ENCODE measurements around the gene PAK1IP1. TPM values are rescaled to one million over a fixed set of nuclear protein-coding genes. Genes with fewer than 3 reads are reported as not detected.
A peak's percentile ranks its signal among the peaks of the same experiment; 100 is the strongest.
"Not testable (repeated sequence)": the region's sequence is repeated elsewhere in the genome, so short reads cannot be mapped to it uniquely, and the experiment has no call there.

Gene PAK1IP1
- total and polyA plus RNA-seq, 2 experiments from 2014 or later: 22.8 to 28.1 TPM

DNA sequence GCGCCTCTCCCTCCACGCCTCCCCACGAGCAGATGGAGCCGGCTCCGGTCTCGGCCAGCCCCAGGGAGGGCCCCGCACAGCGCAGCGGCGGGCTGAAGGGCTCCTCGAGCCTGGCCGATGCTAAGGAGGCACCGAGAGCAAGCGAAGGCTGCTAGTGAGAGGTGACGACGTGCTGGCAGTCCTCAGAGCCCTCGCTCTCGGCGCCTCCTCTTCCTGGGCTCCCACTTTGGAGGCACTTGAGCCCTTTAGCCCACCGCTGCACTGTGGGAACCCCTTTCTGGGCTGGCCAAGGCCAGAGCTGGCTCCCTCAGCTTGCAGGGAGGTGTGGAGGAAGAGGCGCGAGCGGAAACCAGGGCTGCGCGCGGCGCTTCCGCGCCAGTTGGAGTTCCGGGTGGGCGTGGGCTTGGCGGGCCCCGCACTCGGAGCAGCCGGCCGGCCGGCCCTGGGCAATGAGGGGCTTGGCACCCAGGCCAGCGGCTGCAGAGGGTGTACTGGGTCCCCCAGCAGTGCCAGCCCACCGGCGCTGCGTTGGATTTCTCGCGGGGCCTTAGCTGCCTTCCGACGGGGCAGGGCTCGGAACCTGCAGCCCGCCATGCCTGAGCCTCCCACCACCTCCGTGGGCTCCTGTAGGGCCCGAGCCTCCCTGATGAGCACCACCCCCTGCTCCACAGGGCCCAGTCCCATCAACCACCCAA, 25.6 kb downstream of the PAK1IP1 start:
- no peak for TF ChIP-seq EZH2phosphoT487 (IDR thresholded peaks at IDR 0.05; ENCODE audit: insufficient read depth, low read depth)
- TF ChIP-seq EZH2 (IDR thresholded peaks at IDR 0.05; ENCODE audit: insufficient read depth, poor library complexity, severe bottlenecking): no peak
- Histone ChIP-seq H3K4me2 (ENCODE audit: unreplicated experiment) (peak overlapping the region; percentile 83), H3K27ac (peak overlapping the region; percentile 24; the same call in 1 of the 2 replicates), H3K9me2 (ENCODE audit: insufficient read depth) (no peaks in the 10 kb centered on the region), H2AFZ (peak overlapping the region; percentile 89), H3K4me3 (peak overlapping the region; percentile 83), H3K79me2 (ENCODE audit: insufficient read depth) (peaks cover 24% of the 10 kb centered on the region), H3K4me1 (ENCODE audit: insufficient read depth) (peaks cover 14% of the 10 kb centered on the region; the same call in 1 of the 2 replicates), H3K27me3 (replicated peaks; ENCODE audit: insufficient read depth) (no peaks in the 10 kb centered on the region), H3K9ac (peak overlapping the region; percentile 73), H3F3A (ENCODE audit: insufficient read depth) (peaks cover 19% of the 10 kb centered on the region; the same call in 1 of the 2 replicates), H3K9me3 (ENCODE audit: low read depth) (no peaks in the 10 kb centered on the region), H3K36me3 (ENCODE audit: low read depth) (no peaks in the 10 kb centered on the region), H4K20me1 (ENCODE audit: insufficient read depth) (no peaks in the 10 kb centered on the region)
- WGBS, 2 experiments (ENCODE audit: low coverage in 1 of 2, low lambda C conversion rate in 2 of 2, missing lambda C conversion rate in 2 of 2): 17 to 20% methylated on average over 41 to 49 of the region's 49 CpGs
- peak; percentile 71 for DNase-seq
- in situ Hi-C loops (cut with MboI): no loop called here

DNA sequence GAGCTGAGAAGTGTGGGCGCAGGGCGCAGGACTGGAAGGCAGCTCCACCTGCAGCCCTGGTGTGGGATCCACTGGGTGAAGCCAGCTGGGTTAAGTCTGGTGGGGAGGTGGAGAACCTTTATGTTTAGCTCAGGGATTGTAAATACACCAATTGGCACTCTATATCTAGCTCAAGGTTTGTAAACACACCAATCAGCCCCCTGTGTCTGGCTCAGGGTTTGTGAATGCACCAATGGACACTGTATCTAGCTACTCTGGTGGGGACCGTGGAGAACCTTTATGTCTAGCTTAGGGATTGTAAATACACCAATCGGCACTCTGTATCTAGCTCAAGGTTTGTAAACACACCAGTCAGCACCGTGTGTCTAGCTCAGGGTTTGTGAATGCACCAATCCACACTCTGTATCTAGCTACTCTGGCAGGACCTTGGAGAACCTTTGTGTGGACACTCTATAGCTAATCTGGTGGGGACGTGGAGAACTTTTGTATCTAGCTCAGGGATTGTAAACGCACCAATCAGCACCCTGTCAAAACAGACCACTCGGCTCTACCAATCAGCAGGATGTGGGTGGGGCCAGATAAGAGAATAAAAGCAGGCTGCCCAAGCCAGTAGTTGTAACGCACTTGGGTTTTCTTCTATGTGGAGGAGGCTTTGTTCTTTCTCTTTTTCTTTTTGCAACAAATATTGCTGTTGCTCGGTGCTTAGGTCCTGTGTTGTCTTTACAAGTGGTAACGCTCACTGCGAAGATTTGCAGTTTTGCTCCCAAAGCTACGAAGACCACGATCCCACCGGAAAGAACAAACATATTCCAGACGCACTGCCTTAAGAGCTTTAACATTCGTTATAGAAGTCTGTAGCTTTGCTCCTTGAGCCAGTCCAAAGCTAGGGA, 26.4 kb downstream of the PAK1IP1 start:
- H3K27ac ChIP-seq; H3K9me2 ChIP-seq (ENCODE audit: insufficient read depth); H3K36me3 ChIP-seq (ENCODE audit: low read depth); in situ Hi-C loops (cut with MboI); H4K20me1 ChIP-seq (ENCODE audit: insufficient read depth); H3K9me3 ChIP-seq (ENCODE audit: low read depth); H3K27me3 ChIP-seq (replicated peaks; ENCODE audit: insufficient read depth); DNase-seq: not testable (repeated sequence)
- 90 to 91% methylated on average over 17 of the region's 17 CpGs for WGBS, 2 experiments (ENCODE audit: low coverage in 1 of 2, low lambda C conversion rate in 2 of 2, missing lambda C conversion rate in 2 of 2)
- Histone ChIP-seq H3K4me2 (ENCODE audit: unreplicated experiment) (peak overlapping the region; percentile 83), H3K79me2 (ENCODE audit: insufficient read depth) (peaks cover 32% of the 10 kb centered on the region), H3K4me3 (peak overlapping the region; percentile 83), H3F3A (ENCODE audit: insufficient read depth) (peaks cover 19% of the 10 kb centered on the region; the same call in 1 of the 2 replicates), H3K4me1 (ENCODE audit: insufficient read depth) (peaks cover 14% of the 10 kb centered on the region; the same call in 1 of the 2 replicates), H3K9ac (peak overlapping the region; percentile 73), H2AFZ (peak overlapping the region; percentile 89)

GRCh38 chr6:10721850-10722569, 27.2 kb downstream of the PAK1IP1 start:
- Histone ChIP-seq H3K4me2 (ENCODE audit: unreplicated experiment) (peak overlapping the region; percentile 85), H3K9ac (peak overlapping the region; percentile 89), H4K20me1 (ENCODE audit: insufficient read depth) (no peaks in the 10 kb centered on the region), H3F3A (ENCODE audit: insufficient read depth) (peaks cover 19% of the 10 kb centered on the region; the same call in 1 of the 2 replicates), H3K9me2 (ENCODE audit: insufficient read depth) (no peaks in the 10 kb centered on the region), H3K27ac (peak overlapping the region; percentile 77), H3K27me3 (replicated peaks; ENCODE audit: insufficient read depth) (no peaks in the 10 kb centered on the region), H2AFZ (peak overlapping the region; percentile 89), H3K79me2 (ENCODE audit: insufficient read depth) (peaks cover 39% of the 10 kb centered on the region), H3K4me1 (ENCODE audit: insufficient read depth) (peaks cover 14% of the 10 kb centered on the region; the same call in 1 of the 2 replicates), H3K9me3 (ENCODE audit: low read depth) (no peaks in the 10 kb centered on the region), H3K4me3 (peak overlapping the region; percentile 96), H3K36me3 (ENCODE audit: low read depth) (no peaks in the 10 kb centered on the region)
- in situ Hi-C loops (cut with MboI): no loop called here
- TF ChIP-seq EZH2phosphoT487 (IDR thresholded peaks at IDR 0.05; ENCODE audit: insufficient read depth, low read depth) (no peak), EZH2 (IDR thresholded peaks at IDR 0.05; ENCODE audit: insufficient read depth, poor library complexity, severe bottlenecking) (no peak)
- no peak for DNase-seq
- 78 to 79% methylated on average over 11 of the region's 11 CpGs for WGBS, 2 experiments (ENCODE audit: low coverage in 1 of 2, low lambda C conversion rate in 2 of 2, missing lambda C conversion rate in 2 of 2)

GRCh38 chr6:10722570-10722819, 27.7 kb downstream of the PAK1IP1 start:
- no peaks in the 10 kb centered on the region for H3K27me3 ChIP-seq (replicated peaks; ENCODE audit: insufficient read depth)
- TF ChIP-seq EZH2phosphoT487 (IDR thresholded peaks at IDR 0.05; ENCODE audit: insufficient read depth, low read depth) (no peak), EZH2 (IDR thresholded peaks at IDR 0.05; ENCODE audit: insufficient read depth, poor library complexity, severe bottlenecking) (no peak)
- 1 to 3% methylated on average over 6 of the region's 6 CpGs for WGBS, 2 experiments (ENCODE audit: low coverage in 1 of 2, low lambda C conversion rate in 2 of 2, missing lambda C conversion rate in 2 of 2)
- no peak for DNase-seq
- peaks cover 14% of the 10 kb centered on the region; the same call in 1 of the 2 replicates for H3F3A ChIP-seq (ENCODE audit: insufficient read depth)
- no peaks in the 10 kb centered on the region for H3K9me3 ChIP-seq (ENCODE audit: low read depth)
- H3K27ac ChIP-seq: peak overlapping the region; percentile 77
- H3K36me3 ChIP-seq (ENCODE audit: low read depth): no peaks in the 10 kb centered on the region
- H3K9ac ChIP-seq: peak overlapping the region; percentile 89
- peak overlapping the region; percentile 96 for H3K4me3 ChIP-seq
- no peaks in the 10 kb centered on the region for H3K9me2 ChIP-seq (ENCODE audit: insufficient read depth)
- H2AFZ ChIP-seq: peak overlapping the region; percentile 89
- in situ Hi-C loops (cut with MboI): no loop called here
- peak overlapping the region; percentile 85 for H3K4me2 ChIP-seq (ENCODE audit: unreplicated experiment)
- H3K4me1 ChIP-seq (ENCODE audit: insufficient read depth): peaks cover 14% of the 10 kb centered on the region; the same call in 1 of the 2 replicates
- peaks cover 44% of the 10 kb centered on the region for H3K79me2 ChIP-seq (ENCODE audit: insufficient read depth)
- no peaks in the 10 kb centered on the region for H4K20me1 ChIP-seq (ENCODE audit: insufficient read depth)

Measured in GM23248 (cell line).